ENCODE measurements around the gene HOMER1. TPM values are rescaled to one million over a fixed set of nuclear protein-coding genes. Genes with fewer than 3 reads are reported as not detected.

HOMER1 gene
- total and polyA plus RNA-seq, 2 donors: 2.0 to 13.5 TPM

- Histone ChIP-seq H3K4me1 (ENCODE audit: control insufficient read depth in 2 of 2, insufficient read depth in 2 of 2, low read length in 2 of 2) (no peaks in the 10 kb centered on the region), H3K4me3 (ENCODE audit: low read length in 2 of 2) (no peak overlapping the region), H3K27ac (ENCODE audit: low read depth in 1 of 2, low read length in 1 of 2) (no peak overlapping the region), H3K36me3 (ENCODE audit: control insufficient read depth in 2 of 2, insufficient read depth in 2 of 2, low read length in 1 of 2) (no peaks in the 10 kb centered on the region), H3K9me3 (ENCODE audit: control insufficient read depth in 2 of 2, insufficient read depth in 1 of 2, low read length in 1 of 2) (no peaks in the 10 kb centered on the region), H3K27me3 (ENCODE audit: control insufficient read depth in 2 of 2, insufficient read depth in 1 of 2, low read length in 1 of 2) (no peaks in the 10 kb centered on the region)
- 92% methylated on average over 2 of the region's 2 CpGs for WGBS
- DNase-seq (ENCODE audit: low read depth in 6 of 9, low spot score in 9 of 9): no peak
Observed at GRCh38 chr5:79486116-79486515, 27.8 kb downstream of the HOMER1 start.

- Histone ChIP-seq H3K9me3 (ENCODE audit: control insufficient read depth in 2 of 2, insufficient read depth in 1 of 2, low read length in 1 of 2) (no peaks in the 10 kb centered on the region), H3K27ac (ENCODE audit: low read depth in 1 of 2, low read length in 1 of 2) (no peak overlapping the region), H3K27me3 (ENCODE audit: control insufficient read depth in 2 of 2, insufficient read depth in 1 of 2, low read length in 1 of 2) (no peaks in the 10 kb centered on the region), H3K4me1 (ENCODE audit: control insufficient read depth in 2 of 2, insufficient read depth in 2 of 2, low read length in 2 of 2) (no peaks in the 10 kb centered on the region), H3K36me3 (ENCODE audit: control insufficient read depth in 2 of 2, insufficient read depth in 2 of 2, low read length in 1 of 2) (no peaks in the 10 kb centered on the region), H3K4me3 (ENCODE audit: low read length in 2 of 2) (no peak overlapping the region)
- WGBS: 99% methylated on average over 1 of the region's 1 CpG
- no peak for DNase-seq (ENCODE audit: low read depth in 6 of 9, low spot score in 9 of 9)
Observed at GRCh38 chr5:79484731-79485130, 29.2 kb downstream of the HOMER1 start.

- Histone ChIP-seq H3K4me1 (ENCODE audit: control insufficient read depth in 2 of 2, insufficient read depth in 2 of 2, low read length in 2 of 2) (no peaks in the 10 kb centered on the region), H3K27me3 (ENCODE audit: control insufficient read depth in 2 of 2, insufficient read depth in 1 of 2, low read length in 1 of 2) (no peaks in the 10 kb centered on the region), H3K9me3 (ENCODE audit: control insufficient read depth in 2 of 2, insufficient read depth in 1 of 2, low read length in 1 of 2) (no peaks in the 10 kb centered on the region), H3K27ac (ENCODE audit: low read depth in 1 of 2, low read length in 1 of 2) (no peak overlapping the region), H3K4me3 (ENCODE audit: low read length in 2 of 2) (no peak overlapping the region), H3K36me3 (ENCODE audit: control insufficient read depth in 2 of 2, insufficient read depth in 2 of 2, low read length in 1 of 2) (no peaks in the 10 kb centered on the region)
- no peak for DNase-seq (ENCODE audit: low read depth in 6 of 9, low spot score in 9 of 9)
- 100% methylated on average over 1 of the region's 1 CpG for WGBS
Observed at GRCh38 chr5:79481574-79481973, 32.4 kb downstream of the HOMER1 start.

- H3K4me3 ChIP-seq (ENCODE audit: low read length in 2 of 2): no peak overlapping the region
- no peaks in the 10 kb centered on the region for H3K27me3 ChIP-seq (ENCODE audit: control insufficient read depth in 2 of 2, insufficient read depth in 1 of 2, low read length in 1 of 2)
- H3K4me1 ChIP-seq (ENCODE audit: control insufficient read depth in 2 of 2, insufficient read depth in 2 of 2, low read length in 2 of 2): no peaks in the 10 kb centered on the region
- H3K9me3 ChIP-seq (ENCODE audit: control insufficient read depth in 2 of 2, insufficient read depth in 1 of 2, low read length in 1 of 2): no peaks in the 10 kb centered on the region
- 97% methylated on average over 3 of the region's 3 CpGs for WGBS
- no peak overlapping the region for H3K27ac ChIP-seq (ENCODE audit: low read depth in 1 of 2, low read length in 1 of 2)
- DNase-seq (ENCODE audit: low read depth in 6 of 9, low spot score in 9 of 9): no peak
- no peaks in the 10 kb centered on the region for H3K36me3 ChIP-seq (ENCODE audit: control insufficient read depth in 2 of 2, insufficient read depth in 2 of 2, low read length in 1 of 2)
Observed at GRCh38 chr5:79480991-79481390, 32.9 kb downstream of the HOMER1 start.

- WGBS: 98% methylated on average over 4 of the region's 4 CpGs
- H3K4me3 ChIP-seq (ENCODE audit: low read length in 2 of 2): no peak overlapping the region
- DNase-seq (ENCODE audit: low read depth in 6 of 9, low spot score in 9 of 9): no peak
Observed at GRCh38 chr5:79475152-79475466, 38.8 kb downstream of the HOMER1 start.

GRCh38 chr5:79474367-79475151, 39.4 kb downstream of the HOMER1 start:
- Histone ChIP-seq H3K36me3 (ENCODE audit: control insufficient read depth in 2 of 2, insufficient read depth in 2 of 2, low read length in 1 of 2) (no peaks in the 10 kb centered on the region), H3K27me3 (ENCODE audit: control insufficient read depth in 2 of 2, insufficient read depth in 1 of 2, low read length in 1 of 2) (no peaks in the 10 kb centered on the region), H3K27ac (ENCODE audit: low read depth in 1 of 2, low read length in 1 of 2) (no peak overlapping the region), H3K9me3 (ENCODE audit: control insufficient read depth in 2 of 2, insufficient read depth in 1 of 2, low read length in 1 of 2) (no peaks in the 10 kb centered on the region), H3K4me3 (ENCODE audit: low read length in 2 of 2) (no peak overlapping the region), H3K4me1 (ENCODE audit: control insufficient read depth in 2 of 2, insufficient read depth in 2 of 2, low read length in 2 of 2) (no peaks in the 10 kb centered on the region)
- DNase-seq (ENCODE audit: low read depth in 6 of 9, low spot score in 9 of 9): no peak

More at GRCh38 chr5:79475152-79475466, 38.8 kb downstream of the HOMER1 start:
- Histone ChIP-seq H3K27me3 (ENCODE audit: control insufficient read depth in 2 of 2, insufficient read depth in 1 of 2, low read length in 1 of 2) (no peaks in the 10 kb centered on the region), H3K36me3 (ENCODE audit: control insufficient read depth in 2 of 2, insufficient read depth in 2 of 2, low read length in 1 of 2) (no peaks in the 10 kb centered on the region), H3K4me1 (ENCODE audit: control insufficient read depth in 2 of 2, insufficient read depth in 2 of 2, low read length in 2 of 2) (no peaks in the 10 kb centered on the region), H3K9me3 (ENCODE audit: control insufficient read depth in 2 of 2, insufficient read depth in 1 of 2, low read length in 1 of 2) (no peaks in the 10 kb centered on the region), H3K27ac (ENCODE audit: low read depth in 1 of 2, low read length in 1 of 2) (no peak overlapping the region)

- Histone ChIP-seq H3K36me3 (ENCODE audit: control insufficient read depth in 2 of 2, insufficient read depth in 2 of 2, low read length in 1 of 2) (no peaks in the 10 kb centered on the region), H3K4me3 (ENCODE audit: low read length in 2 of 2) (no peak overlapping the region), H3K27me3 (ENCODE audit: control insufficient read depth in 2 of 2, insufficient read depth in 1 of 2, low read length in 1 of 2) (no peaks in the 10 kb centered on the region), H3K4me1 (ENCODE audit: control insufficient read depth in 2 of 2, insufficient read depth in 2 of 2, low read length in 2 of 2) (no peaks in the 10 kb centered on the region), H3K9me3 (ENCODE audit: control insufficient read depth in 2 of 2, insufficient read depth in 1 of 2, low read length in 1 of 2) (no peaks in the 10 kb centered on the region), H3K27ac (ENCODE audit: low read depth in 1 of 2, low read length in 1 of 2) (no peak overlapping the region)
- DNase-seq (ENCODE audit: low read depth in 6 of 9, low spot score in 9 of 9): no peak
- WGBS: 98% methylated on average over 1 of the region's 1 CpG
Observed at GRCh38 chr5:79471556-79471955, 42.4 kb downstream of the HOMER1 start.

- Histone ChIP-seq H3K4me3 (ENCODE audit: low read length in 2 of 2) (no peak overlapping the region), H3K27ac (ENCODE audit: low read depth in 1 of 2, low read length in 1 of 2) (no peak overlapping the region), H3K36me3 (ENCODE audit: control insufficient read depth in 2 of 2, insufficient read depth in 2 of 2, low read length in 1 of 2) (no peaks in the 10 kb centered on the region), H3K9me3 (ENCODE audit: control insufficient read depth in 2 of 2, insufficient read depth in 1 of 2, low read length in 1 of 2) (no peaks in the 10 kb centered on the region), H3K4me1 (ENCODE audit: control insufficient read depth in 2 of 2, insufficient read depth in 2 of 2, low read length in 2 of 2) (no peaks in the 10 kb centered on the region), H3K27me3 (ENCODE audit: control insufficient read depth in 2 of 2, insufficient read depth in 1 of 2, low read length in 1 of 2) (no peaks in the 10 kb centered on the region)
- peak in 6 of 9 donors; percentile 8 to 38 (median 18) for DNase-seq (ENCODE audit: low read depth in 6 of 9, low spot score in 9 of 9)
- WGBS: 77% methylated on average over 6 of the region's 6 CpGs
Observed at GRCh38 chr5:79464695-79465332, 49.1 kb downstream of the HOMER1 start.

GRCh38 chr5:79464278-79464677, 49.7 kb downstream of the HOMER1 start:
- Histone ChIP-seq H3K4me1 (ENCODE audit: control insufficient read depth in 2 of 2, insufficient read depth in 2 of 2, low read length in 2 of 2) (no peaks in the 10 kb centered on the region), H3K9me3 (ENCODE audit: control insufficient read depth in 2 of 2, insufficient read depth in 1 of 2, low read length in 1 of 2) (no peaks in the 10 kb centered on the region), H3K4me3 (ENCODE audit: low read length in 2 of 2) (no peak overlapping the region), H3K36me3 (ENCODE audit: control insufficient read depth in 2 of 2, insufficient read depth in 2 of 2, low read length in 1 of 2) (no peaks in the 10 kb centered on the region), H3K27me3 (ENCODE audit: control insufficient read depth in 2 of 2, insufficient read depth in 1 of 2, low read length in 1 of 2) (no peaks in the 10 kb centered on the region), H3K27ac (ENCODE audit: low read depth in 1 of 2, low read length in 1 of 2) (no peak overlapping the region)
- 87% methylated on average over 3 of the region's 3 CpGs for WGBS
- no peak for DNase-seq (ENCODE audit: low read depth in 6 of 9, low spot score in 9 of 9)

All from thymus (tissue), 11 donors.